ENCODE measurements around the gene PLTP. TPM values are rescaled to one million over a fixed set of nuclear protein-coding genes. Genes with fewer than 3 reads are reported as not detected.
"Not testable (repeated sequence)": the region's sequence is repeated elsewhere in the genome, so short reads cannot be mapped to it uniquely, and the experiment has no call there.

The PLTP gene
- total RNA-seq, 1 experiment from 2014 or later: 7.2 TPM

- no peak for DNase-seq (ENCODE audit: low read depth)
Observed at GRCh38 chr20:45944965-45945677, 33.2 kb upstream of the PLTP start.

DNA sequence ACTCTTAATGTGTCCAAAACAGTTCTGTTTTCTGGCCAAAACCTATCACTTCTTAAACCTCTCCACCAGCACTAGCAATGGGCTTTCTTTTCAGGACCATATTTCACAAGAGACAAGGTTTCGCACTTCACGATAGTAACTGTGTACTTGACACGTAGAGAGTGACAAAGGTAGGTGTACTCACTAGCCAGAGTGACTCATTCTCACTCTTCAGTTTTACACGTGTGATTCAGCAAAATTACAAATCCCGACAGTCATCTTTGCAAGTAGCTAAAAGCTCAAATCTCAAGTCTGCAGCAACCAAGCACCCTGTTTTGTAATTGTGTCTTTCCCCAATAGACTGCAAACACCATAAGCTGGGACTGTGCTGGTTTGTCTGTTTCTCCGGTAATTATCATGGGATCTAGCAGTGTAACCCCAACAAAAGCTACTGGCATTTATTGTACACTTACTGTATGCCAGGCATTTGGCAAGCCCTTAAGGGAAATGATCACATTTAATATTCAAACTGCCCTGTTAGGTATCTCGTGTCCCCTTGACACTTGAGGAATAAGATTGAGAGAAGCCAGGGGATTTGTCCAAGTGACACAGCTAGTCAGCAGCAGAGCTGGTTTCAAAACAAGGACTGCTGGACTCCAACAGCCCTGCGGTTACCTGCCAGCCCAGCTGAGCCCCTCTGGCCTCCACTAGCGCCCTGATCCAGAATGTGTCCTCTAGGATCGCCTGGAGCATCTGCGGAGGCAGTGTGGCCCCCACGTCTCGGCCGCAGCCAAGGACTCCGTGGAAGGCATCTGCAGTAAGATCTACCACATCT is 32.4 kb upstream of the PLTP start:
- DNase-seq (ENCODE audit: low read depth): peak; percentile 64

GRCh38 chr20:45943613-45944012 is 31.7 kb upstream of the PLTP start:
- no peak for DNase-seq (ENCODE audit: low read depth)

DNA sequence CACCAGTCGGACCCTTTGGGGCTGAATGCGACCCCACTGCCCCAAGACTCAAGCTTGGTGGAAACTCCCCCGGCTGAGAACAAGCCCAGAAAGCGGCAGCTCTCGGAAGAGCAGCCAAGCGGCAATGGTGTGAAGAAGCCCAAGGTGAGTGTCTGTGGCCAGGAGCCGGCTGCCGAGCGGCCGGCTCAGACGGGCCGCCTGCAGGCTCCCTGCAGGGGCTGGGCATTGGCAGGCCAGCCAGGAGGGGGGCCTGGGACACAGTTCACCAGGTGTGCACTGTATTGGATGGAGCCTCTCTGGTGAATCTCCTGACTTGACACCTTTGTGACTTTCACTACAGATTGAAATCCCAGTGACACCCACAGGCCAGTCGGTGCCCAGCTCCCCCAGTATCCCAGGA is 28.5 kb upstream of the PLTP start:
- DNase-seq (ENCODE audit: low read depth): no peak

DNA sequence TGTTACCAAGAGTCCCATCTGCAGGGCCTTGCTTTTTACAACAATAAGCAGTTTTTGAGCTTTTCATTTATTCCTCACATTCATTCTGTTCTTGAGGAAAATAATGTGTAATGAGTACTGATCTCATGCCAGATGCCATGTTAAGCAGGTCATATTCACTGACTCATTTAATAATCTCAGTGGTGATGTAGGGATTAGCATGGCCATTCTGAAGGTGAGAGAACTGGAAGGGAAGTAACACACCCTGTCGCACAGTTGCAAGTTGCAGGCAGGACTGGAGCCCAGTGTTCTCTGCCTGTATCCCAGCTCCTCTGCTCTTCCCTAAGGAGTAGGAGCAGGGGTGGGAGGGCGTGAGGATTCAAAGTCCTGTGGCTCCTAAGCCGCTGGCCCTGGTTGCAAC is 28.1 kb upstream of the PLTP start:
- DNase-seq (ENCODE audit: low read depth): no peak

GRCh38 chr20:45938727-45939438 is 26.9 kb upstream of the PLTP start:
- no peak for DNase-seq (ENCODE audit: low read depth)

DNA sequence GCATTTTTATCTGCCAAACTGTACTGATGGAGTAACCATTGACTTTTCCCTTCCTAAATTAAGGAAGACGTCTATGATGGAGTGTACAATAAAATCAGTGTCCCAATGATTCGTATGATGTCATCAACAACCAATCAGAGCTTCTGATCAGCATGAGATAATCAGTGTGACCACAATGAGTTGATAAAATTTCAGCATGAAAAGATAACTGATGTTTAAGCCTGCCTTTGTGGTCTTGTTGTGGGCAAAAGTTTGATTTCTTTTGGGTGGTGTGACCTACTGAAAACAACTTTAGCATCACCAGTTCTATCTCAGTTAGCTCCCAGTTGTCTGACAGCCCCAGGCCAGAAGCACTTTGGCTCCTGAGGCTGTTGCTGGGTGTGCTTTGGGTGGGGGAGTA is 25.8 kb upstream of the PLTP start:
- DNase-seq (ENCODE audit: low read depth): no peak

DNA sequence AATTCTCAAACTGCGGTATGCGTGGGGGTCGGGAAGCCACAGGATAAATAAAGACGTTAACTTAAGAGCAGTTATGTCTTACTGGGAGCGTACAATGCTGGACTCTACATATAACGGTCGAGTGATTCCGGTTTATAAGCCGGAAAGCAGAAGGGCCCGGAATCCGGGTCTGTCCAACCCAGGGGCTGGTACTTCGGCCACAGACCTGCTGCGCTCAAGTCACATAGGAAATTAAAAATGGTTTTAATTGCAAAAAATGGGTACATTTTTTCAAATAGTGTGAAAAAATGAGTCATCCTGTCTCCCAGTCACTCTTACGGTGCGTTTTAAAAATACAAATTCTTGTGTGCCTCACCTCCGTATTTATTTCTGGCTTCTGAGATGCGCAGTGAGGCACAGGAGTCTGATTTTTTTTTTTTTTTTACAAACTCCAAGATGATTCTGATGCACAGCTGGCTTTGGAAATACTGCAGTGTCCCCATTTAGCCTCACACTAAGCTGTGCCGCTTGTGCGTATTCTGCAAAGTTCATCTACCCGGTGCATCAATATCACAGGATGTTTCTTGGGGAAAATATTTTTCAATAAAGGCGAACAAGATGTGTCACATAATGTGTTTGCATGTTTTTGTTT is 23.6 kb upstream of the PLTP start:
- peak; percentile 51 for DNase-seq (ENCODE audit: low read depth)

GRCh38 chr20:45934586-45935415 is 22.8 kb upstream of the PLTP start, which contains the start of gene PCIF1:
PCIF1 (plus strand) TSS chr20:45934683; CDS start chr20:45939000, 4,317 bp downstream.
- DNase-seq (ENCODE audit: low read depth): peak; percentile 97

GRCh38 chr20:45934046-45934585 is 22.2 kb upstream of the PLTP start:
- DNase-seq (ENCODE audit: low read depth): peak; percentile 43

DNA sequence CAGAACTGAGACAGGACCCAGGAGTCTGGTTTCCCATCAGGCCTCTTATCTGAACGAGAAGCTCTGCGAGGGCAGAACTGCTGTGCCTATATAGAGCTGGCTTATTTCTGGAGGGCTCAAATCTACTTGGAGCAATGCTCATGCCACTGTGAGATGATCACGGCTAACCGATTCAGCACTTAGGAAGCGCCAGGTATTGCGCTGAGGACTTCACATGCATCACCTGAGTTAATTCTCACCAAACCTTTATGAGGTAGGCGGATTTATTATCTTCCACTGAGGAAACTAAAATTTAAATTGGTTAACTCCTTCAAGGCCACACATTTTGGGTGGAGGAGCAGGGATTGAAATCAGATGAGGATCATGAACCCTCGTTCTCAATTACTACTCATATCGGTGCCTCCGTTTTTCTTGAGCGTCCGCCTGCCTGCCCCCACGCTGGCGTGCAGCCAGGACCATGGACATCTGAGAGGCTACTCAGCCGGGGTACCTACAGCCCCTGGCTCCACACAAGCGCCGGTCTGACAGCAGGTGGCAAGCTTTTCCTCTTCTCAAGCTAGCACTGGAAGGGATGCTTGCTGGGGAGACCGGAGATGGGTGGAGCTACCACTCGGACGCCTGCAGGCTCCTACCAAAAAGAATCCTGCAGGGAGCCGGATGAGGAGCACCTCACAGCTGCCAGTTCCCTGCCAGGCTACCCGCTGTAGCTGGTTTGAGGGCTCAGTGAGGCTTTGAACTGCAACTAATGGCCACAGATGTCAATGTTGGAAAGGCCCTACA is 21.5 kb upstream of the PLTP start:
- peak; percentile 84 for DNase-seq (ENCODE audit: low read depth)

GRCh38 chr20:45931680-45932079 is 19.7 kb upstream of the PLTP start:
- not testable (repeated sequence) for DNase-seq (ENCODE audit: low read depth)

DNA sequence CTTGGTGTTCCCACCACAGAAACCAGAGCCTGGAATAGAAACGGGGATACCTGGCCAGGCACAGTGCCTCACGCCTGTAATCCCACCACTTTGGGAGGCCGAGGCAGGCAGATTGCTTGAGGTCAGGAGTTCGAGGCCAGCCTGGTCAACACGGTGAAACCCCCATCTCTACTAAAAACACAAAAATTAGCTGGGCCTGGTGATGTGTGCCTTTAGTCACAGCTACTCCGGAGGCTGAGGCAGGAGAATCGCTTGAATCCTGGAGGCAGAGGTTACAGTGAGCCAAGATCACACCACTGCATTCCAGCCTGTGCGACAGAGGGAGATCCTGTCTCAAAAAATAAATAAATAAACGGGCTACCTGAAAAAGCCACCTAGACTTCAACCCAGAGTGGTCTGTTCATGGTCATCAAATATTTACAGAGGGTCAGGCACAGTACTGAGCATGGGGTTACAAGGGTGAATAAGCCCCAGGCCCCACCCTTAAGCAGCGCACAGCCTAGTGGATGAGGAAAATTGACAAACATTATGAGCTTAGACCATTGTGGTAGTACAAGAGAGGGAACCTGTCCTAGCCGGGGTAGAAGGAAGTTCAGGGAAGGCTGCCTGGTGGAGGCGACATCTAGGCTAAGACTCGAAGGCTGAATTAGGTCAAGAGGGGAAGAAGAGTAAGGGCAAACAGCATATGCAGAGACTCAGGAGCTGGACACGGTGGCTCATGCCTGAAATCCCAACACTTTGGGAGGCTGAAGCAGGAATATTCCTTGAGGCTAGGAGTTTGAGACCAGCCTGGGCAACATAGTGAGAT is 15.3 kb upstream of the PLTP start:
- no peak for DNase-seq (ENCODE audit: low read depth)

DNA sequence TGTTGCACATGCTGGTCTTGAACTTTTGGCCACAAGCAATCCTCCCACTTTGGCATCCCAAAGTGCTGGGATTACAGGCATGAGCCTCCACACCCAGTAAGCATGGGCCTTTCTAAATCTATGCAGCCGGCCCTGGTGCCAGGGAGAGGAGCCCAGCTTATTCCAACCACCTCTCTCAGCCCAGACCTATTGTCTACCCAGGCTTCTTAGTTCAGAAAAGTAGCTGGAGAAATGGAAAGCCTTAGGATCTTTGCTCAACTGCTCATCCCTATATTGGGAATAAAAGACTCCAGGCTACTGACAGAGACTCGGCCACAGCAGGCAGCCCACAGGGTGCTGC is 14.7 kb upstream of the PLTP start:
- no peak for DNase-seq (ENCODE audit: low read depth)

- no peak for DNase-seq (ENCODE audit: low read depth)
Observed at GRCh38 chr20:45925821-45926506, 14.0 kb upstream of the PLTP start.

- peak; percentile 84 for DNase-seq (ENCODE audit: low read depth)
Observed at GRCh38 chr20:45924391-45925261, 12.7 kb upstream of the PLTP start.

All from LHCN-M2 (cell line).